Stimulated activated CD4-positive, alpha-beta T cell treated with anti-CD3 and anti-CD28 coated beads, TNF-alpha, amount 100 ng/mL, for 48 hours (primary cell): ENCODE measurements around the gene STARD7.
"Not testable (repeated sequence)": the region's sequence is repeated elsewhere in the genome, so short reads cannot be mapped to it uniquely, and the experiment has no call there.

ENCODE experiments used
- DNase-seq, 3 donors: peaks; one replicate each; pipeline ENCODE4 v3.0.0-alpha.2; 2020; ENCODE audit warnings: low read depth in 3 of 3

Gene STARD7

DNA sequence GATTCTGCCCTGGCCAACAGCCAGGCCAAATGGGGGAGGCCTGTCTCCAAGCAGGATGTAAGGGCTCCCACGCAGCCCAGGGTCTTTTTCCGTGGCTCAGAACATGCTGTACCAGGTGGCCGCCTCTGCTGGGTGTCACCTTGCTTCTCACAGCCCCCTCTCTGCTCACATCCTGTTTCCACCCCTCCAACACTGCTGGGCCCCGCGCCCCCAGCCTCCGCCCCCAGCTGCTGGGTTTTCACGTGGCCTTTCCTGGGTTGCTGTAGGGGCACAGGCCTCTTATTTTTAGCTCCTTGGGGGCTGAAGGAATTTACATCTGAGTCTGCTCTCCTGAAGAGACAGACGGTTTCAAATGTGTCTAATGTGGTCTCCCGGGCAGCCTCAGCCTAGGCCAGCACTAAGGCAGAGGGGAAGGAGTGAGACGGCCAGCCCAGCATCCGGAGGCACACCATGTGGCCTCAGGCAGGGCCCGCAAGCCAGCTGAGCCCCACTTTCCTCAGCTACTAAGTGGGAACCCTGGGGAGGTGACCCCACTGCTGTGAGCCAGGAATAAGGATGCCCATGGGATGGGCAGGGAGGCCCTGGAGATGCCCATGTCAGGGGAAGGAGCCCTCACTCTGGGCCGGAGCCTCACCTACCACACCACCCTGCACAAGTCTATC lies 44.7 kb downstream of the STARD7 start:
- DNase-seq: peak in 2 of 3 donors; percentile 78 to 80

DNA sequence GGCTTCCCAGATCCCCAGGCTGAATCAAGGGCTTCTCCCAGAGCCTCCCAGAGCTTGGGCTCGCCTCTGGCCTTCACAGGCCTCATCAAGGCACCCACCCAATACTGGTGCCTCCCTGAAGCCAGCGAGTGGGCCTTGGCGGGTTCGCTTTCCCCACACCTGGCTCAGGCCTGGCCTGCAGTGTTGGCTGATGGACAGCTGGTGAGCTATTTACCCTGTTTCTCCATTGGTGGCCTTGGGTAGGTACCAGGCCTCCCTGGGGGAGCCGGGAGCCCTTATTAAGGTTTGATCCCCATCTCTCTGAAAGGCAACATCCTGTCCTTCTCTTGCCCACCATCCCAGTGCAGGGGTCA lies 45.2 kb downstream of the STARD7 start:
- no peak for DNase-seq

DNA sequence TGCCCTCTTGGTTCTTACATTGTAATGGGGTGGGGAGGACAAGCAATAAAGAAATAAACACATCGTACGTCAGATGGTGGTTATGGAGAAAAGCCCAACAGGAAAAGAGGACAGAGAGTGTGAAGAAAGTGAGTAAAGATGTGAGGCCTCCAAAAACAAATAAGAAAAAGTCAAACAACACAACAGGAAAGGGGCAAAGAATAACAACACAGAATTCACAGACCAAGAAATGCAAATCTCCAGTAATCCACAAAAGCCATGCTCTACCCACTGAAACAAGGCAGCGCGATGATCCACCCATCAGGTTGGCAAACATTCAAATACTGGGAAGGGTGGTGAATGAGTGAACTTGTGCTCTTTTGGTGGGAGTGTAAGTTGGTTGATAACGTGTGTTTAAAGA lies 46.7 kb downstream of the STARD7 start:
- DNase-seq: no peak

DNA sequence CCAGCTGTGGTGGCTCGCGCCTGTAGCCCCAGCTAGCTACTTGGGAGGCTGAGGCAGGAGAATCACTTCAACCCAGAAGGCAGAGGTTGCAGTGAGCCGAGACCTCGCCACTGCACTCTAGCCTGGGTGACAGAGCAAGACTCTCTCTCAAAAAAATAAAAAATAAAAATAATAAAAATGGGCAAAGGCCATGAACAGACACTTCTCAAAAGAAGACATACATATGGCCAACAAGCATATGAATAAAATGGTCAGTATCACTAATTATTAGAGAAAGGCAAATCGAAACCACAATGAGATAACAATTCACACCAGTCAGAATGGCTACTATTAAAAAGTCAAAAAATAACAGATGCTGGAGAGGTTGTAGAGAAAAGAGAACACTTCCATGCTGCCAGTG lies 48.3 kb downstream of the STARD7 start:
- DNase-seq: not testable (repeated sequence)

DNA sequence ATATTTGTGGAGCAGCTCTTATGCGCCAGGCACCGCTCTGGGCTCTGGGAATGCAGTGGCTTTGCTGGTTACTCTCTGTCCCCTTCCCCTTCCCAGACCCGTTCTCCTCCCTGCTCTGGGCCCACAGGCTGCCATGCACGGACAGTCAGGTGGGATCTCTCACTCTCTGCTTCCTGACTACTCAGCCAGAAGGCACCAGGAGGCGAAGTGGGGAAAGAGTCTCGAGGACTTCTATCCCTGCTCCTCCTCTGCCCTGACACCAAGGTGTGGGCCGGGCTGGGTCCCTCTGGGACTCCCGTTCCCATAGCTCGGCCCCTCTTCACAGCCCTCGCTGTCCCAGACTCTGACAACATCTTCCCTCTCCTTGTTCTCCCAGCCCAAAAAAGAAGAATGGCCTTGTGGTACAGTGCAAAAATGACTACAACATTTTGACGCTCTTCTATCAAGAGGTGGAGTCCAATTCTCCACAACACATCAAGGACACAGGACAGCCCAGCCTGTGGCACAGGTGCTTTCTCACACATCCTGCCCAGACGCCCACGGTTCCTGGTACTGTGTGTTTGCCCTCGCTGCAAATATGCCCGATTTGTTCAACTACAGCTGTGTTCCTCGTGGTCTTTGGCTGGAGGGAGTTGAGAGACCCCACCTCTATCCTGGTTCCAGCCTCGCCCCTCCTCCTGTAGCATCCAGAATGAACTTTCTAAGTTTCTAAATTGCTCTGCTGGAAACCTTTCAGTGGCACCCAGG lies 49.4 kb downstream of the STARD7 start:
- DNase-seq: no peak

DNA sequence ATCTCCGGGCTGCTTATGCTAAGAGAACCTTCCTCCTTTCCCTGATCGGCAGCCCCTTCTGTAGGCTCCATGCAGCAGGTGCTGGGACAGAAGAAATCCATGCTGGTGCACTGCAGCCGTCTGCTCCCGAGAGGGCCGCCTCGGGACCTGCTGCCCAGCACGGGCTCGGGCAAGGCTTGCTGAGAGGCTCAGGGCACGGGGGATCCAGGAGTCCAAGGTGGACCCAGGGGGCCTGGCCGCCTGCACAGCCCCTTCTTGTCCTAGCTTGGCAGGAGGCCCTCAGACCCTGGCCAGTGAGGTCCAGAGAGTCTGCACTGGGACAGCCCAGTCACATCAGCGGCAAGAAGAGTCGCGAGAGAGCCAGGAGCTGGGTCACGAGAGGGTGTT lies 50.1 kb downstream of the STARD7 start:
- no peak for DNase-seq

DNA sequence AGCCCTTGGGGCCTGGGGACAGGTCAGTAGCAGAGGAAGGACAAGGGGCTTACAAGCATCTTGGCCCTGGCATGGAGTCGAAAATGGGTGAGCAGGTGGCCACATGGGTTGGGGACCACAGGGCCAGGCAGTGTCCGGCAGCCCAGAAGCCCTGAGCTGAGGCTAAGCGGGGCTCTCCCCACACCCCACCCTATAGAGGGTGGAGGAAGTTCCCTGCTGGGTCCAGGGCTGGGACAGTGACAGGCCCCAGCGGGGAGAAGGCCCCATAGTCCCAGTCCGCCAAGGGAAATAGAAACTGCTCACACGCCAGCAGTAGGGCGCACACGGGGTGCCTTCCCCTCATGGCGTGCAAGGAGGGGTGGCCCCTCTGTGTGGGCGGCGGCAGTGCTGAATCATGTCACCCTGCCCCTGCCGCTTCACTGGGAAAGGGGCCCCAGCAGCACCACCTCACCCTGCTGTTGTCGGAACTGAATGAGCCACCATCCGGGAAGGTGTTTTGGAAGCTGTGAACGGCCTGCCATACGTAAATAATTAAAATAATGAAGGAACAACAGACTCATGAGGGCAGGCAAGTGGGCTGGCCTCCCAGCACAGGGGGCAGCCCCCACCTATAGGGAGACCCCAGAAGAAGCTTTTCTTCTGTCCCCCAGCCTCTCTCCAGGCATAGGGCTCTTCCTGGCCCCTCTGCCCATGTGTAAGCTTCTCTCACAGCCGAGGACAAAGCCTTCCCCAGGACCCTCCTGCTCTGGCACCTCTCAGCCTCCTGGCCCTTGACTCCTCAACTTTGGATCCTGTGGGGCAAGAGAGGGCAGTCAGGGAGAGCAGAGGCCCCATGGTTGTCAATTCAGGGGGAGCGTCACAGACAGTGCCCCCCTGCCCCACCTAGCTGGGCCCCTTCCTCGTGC lies 50.7 kb downstream of the STARD7 start:
- DNase-seq: peak; percentile 94 to 98 (median 97)

DNA sequence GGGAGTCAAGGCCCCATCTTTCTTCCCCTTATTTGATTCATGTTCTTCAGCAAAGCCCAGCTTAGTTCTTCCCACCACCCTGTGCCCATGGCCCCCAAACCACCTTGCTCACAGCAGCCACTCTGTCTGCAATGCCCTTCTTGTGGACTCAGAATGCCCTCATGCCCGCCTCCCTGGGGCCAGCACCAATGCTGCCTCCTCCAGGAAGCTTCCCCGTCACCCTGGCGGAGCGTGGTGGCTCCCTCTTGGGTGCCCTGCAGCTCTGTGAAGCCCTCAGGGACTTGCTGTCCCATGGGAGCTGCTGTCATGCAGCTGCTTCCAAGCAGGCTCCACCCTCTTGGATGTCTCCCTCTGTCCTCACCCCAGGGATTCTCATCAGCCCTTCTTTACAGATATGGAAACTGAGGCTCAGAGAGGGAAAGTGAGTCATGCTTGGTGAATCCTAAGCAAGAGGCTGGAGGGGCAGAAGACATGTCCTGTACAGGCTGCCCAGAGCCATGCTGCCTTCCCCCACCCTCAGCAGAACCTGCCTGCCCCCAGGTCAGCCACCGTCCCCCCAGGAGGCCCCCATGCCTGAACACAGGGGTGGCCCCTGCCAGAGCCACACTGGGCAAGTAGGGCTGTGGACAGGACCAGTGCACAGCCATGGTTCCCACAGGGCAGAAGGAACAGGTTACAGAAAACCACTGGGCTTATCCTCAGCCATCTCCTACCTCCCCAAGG lies 51.5 kb downstream of the STARD7 start:
- DNase-seq: no peak

DNA sequence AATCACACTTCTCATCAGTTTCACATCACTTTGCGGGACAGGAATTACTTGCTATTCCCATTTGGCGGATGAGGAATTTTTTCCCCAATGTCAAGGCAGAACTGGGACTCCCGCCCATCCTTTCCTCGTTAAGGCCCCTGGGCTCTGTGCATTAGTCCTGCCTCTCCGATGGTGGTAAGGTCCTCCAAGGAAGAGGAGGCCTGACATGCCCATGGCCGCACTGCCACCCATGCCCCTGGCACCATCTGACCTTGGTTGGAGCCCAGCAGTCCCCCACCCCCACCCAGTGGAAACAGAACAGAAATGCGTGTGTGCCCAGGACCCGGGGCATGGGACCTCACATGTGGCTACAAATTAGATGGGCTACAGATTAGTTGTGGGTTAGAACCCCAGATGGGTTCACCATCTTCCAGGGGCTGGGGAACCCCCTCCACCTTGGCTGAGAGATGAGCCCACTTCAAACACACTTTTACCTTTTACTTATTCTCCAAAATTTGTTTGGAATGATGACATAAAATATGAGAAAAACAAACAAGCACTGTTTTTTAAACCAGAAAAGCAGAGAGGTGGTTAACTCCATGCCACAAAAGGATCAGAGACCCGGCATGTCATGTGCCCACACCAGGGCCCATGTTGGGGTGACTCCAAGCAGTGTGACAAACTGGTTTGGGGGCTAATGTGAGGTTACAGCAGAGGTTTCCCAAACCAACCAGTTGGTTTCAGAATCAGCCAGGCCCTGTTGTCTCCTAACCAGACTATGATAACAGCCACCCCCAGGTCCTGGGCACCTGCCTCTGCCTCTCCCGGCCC lies 52.4 kb downstream of the STARD7 start:
- DNase-seq: peak in 1 of 3 donors; percentile 67

DNA sequence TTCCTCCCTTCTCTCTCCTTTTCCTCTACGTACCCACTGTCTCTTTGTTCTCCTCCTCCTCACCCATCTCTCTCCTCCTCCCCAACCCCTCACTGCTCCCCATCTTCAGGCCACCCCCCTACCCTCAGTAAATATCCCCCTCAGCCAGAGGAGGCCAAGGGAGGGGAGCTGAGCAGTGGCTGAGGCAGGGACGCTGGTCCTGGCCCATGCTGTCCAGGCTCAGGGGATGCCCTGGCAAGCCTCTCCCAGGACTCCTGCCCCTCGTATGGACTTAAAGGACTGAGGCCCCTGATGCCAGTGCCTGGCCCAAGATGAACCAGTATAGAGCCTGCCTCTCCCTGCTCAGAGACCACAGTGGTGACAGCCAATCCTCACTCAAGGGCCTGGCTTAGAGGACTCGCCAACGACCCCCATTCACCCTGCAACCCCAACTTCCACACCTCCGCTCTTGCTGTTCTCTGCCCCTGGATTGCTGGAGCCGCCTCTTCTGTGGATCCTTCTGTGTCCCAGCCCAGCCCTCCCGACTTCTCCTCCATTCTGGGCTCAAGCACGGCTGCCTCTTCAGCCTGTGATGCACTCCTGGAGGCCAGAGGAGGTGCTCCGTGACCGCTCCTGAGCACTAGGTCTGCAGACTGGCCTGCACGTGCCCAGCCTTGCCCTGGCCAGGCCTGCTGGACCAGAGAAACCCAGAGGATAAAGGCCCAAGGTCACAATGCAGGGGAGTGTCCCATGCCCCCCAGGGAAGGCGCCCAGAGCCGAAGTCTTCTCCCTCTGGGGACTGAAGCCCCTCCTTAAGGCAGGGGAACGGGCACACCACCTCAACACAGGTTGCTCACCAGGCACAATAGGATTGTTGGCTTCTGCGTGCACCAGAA lies 53.9 kb downstream of the STARD7 start:
- DNase-seq: no peak

DNA sequence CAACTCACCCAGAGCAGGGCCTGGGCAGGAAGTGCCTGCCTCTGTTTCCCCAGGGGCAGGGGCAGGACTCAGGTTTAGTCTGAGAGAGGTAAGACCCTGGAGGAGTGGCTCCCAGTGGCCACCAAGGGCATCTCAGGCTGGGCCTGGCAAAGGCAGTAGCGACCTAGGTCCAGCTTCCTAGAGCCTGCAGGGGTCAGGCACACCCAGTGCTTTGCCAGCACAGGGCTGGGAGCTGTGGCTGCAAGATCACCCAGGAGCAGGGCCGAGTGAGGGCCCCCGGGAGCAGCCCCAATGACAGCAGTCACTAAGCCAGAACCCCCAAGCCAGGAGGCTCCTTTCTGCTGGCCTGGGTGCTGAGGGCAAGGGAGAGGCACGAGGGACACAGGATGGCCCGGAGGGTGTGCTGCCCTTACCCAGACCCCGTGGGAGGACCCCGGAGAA lies 54.6 kb downstream of the STARD7 start:
- no peak for DNase-seq

DNA sequence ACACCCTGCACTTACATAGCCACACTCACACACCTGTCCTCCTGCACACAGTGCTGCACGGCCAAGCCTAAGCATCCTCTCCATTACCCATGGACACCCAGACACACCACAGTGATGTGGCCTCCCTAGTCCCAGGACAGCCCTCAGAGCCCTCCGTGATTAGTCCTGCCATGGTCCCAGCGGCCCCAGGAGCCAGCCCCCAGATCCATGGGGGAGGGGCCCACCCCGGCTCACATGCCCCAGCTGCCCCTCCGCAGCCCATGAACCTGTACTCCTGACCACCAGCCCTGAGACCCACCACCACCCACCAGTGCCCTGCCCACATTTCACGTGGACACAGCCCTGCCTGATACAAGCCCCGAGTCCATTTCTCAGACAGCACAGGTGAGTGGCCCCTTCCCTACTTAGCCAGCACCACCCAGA lies 55.3 kb downstream of the STARD7 start:
- no peak for DNase-seq

DNA sequence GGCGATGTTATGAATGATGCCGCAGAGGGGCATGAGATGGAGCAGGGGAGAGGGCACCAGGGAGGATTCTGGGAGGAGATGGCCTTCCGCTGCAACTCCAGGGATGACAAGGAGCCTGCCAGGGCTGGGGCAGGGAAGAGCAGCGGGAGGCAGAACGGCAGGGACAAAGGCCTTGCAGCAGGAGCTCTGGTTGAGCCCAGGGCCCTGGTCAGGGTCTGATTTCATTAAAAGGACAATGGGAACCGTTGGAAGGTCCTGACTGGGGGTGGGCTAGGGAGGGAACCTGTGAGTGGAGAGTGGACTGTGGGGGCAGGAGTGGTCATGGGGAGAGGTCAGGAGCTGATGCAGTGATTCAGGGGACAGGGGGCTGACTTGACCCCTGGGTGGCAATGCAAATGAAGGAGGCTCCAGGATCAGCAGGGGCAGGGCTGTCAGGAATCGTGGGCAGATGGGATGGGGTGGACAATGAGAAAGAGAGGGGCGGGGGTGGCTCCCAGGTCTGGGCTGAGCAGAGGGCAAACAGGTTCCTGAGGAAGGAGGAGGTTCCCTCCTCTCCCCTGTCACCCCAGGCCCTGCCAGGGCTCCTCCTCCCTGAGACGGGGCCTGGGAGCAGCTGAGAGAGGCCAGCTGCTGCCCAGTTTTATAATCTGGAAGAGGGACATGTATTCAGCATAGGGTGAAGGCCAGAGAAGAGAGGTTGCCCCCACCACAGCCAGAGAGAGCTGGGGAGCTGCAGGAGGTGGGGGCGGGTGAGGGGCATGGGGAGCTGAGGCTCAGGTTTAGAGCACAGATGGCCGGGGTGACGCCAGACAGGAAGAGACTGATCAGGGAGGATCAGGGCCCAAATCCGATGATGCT lies 56.1 kb downstream of the STARD7 start:
- DNase-seq: no peak

DNA sequence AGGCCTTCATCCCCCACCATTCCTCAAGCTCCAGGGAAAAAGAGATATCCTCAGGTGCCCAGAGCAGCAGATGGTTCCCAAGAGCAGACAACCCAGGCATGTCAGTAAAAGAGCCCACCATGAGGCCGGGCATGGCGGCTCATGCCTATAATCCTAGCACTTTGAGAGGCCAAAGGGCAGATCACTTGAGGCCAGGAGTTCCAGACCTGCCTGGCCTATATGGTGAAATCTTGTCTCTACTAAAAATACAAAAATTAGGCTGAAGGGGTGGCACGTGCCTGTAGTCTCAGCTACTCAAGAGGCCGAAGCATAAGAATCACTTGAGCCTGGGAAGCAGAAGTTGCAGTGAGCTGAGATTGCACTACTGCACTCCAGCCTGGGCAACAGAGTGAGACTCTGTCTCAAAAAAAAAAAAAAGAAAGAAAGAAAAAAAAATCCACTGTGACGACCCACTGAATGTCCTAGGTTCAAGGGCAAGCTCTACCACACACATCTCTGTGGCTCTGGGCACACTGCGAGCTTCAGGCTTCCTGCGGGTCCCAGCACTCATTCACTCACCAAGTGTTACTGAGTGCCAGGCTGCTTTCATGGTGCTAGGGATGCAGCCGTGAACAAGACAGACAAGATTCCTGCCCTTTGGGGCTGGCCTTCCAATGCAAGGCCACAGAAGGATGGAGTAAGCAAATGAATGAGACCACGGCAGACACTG lies 56.9 kb downstream of the STARD7 start:
- no peak for DNase-seq

DNA sequence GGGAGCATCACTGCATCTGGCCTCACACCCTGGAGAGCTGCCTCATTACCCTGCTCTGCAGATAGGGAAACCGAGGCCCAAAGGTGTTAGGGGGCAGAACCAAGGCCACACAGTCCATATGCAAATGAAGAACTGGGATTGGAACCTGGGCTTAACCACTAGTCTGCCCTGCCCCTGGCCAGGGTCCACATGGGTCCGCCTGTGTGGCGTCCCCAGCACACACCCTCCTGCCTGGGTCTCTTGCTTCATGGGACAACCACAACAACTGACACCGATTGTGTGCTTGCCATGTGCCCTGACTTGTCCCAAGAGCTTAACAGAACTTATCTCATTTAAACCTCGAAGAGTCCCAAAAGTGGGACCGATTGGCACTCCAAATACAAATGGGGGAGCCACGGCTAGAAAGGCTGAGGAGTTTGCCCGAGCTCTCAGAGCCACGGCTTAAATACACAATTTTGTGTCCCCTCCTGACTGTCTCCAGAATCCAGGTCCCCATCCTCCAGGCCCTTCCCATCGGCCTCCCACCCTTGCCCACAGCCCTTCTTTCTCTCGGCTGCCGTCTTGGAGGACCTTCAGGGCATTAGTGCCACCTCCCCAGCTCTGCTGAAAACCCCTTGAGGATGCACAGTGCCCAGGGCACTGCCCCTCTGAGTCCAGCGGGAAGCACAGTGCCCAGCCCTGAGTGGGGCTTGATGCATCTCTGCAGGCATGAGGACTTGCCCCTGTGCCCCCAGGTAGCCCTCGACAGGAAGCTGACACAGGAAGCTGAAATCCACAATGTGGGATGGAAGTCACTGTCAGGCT lies 57.6 kb downstream of the STARD7 start:
- DNase-seq: no peak

DNA sequence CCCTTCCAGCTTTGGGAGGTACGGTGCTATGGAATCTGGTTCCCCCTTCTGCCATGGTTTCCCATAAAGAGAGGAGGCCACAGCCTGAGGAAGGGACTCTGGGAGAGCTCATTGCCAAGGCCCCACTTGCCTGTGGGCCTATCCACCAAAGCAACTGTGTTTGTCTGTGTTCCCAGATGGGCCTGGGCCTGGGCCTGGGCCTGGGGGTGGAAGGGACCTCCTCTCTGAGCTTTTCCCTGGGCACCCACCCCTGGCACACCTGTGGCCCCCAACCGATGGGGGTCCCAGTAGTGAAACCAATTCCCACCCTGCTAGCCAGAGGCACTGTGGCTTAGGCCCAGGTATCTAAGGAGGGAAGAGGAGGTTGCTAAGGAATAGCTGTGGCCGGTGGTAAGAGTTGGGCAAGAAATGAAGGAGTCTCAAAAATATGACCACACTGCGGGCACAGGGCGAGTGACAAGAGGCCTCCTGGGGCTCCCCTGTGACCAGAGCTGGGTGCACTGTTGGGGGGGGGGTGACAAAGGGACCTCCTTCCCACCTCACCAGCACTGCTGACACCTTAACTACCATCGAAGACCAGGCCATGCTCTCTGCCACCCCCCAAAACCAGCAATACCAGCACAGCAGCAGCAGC lies 58.5 kb downstream of the STARD7 start:
- no peak for DNase-seq
